Posterior cingulate gyrus (tissue), 11 donors: ENCODE data around the gene JAZF1.

Source experiments
- DNase-seq, 10 donors: peaks; one replicate each; pipeline versions ENCODE4 v3.0.0 to v3.0.0-alpha.2; 2020 to 2021; ENCODE audit warnings: mixed read lengths in 3 of 10
- intact Hi-C: fragments of 100-400 bp; cut with DNase I; formaldehyde crosslinking; loops from one replicate; pipeline ENCODE4 v1.15.1; 2023

JAZF1 gene

DNA sequence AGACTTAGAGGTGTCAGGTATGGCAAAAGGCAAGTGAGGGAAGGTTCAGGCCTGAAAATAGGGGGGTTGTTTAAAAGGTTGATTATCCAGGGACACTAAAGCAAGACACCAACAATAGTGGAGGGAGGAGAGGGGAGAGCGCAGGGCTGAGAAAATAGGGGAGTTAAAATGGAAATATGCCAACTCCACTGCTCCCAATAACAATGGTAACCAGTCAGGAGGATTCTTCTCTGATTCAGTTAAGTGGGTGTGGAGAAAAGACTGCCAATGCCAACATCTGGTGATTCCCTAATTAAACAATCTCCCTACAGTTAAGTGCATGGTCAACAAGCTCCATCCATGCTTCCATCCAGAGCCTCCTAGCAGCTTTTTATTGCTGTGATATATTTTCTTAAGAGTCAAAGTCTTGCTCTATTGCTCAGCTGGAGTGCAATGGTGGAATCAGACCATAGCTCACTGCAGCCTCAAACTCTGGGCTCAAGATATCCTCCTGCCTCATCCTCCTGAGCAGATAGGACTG, 183.3 kb downstream of the JAZF1 start:
- intact Hi-C loops = no loop called here
- no peak for DNase-seq

DNA sequence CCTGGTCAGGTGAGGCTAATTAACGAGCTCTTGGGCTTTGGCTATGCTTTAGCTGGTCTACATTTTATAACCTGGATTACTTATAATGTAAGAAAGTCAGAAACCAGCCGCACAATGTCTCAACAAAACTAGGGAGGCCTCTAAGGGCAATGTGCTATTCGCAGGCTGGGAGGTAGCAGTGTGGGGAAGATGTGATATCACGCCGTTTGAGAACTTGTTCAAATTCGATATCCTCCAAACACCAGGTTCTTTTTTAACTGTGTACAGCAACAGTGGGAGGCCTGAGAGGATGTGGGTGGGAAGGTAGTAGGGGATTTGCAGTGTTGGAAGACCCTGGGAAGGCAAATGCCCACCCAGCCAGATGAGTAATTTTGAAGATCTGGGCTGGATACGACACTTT, 184.5 kb downstream of the JAZF1 start:
- no peak for DNase-seq
- intact Hi-C loops = no loop called here

DNA sequence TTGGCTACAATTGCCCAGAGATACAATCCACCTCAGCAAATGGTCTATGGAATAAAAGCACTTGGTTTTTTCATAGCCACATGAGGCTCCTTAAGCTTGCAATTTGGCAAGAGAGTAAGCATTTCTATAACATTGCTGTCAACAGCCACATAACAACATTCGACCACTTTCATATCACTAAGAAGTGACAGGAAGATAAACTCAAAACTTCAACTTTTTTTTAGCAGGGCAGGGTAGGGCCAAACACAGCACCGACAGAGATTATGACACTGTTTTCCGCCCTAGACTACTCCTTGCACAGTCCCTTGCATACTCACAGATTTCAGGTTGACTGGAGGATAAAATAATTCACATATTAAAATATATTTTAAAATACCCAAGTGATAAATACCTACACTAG, 185.4 kb downstream of the JAZF1 start:
- intact Hi-C loops = no loop called here
- DNase-seq = no peak

DNA sequence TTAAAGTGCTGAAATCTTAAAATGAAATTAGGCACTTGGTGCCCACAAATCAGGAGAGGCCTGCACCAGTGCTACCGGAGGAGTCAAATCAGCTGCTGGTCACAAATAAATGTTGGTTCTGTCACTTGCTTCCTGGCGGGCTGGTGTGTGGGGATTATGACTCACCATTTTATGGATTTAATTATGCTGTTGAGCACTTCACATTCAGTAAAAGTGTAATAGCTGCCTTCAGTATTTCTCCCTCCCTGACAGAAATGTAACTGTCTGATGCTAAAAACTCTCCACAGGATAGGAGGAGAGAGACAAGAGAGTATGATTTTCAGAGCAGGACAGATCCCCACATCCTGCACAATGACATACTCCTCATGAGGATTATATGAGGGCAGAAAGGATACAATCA, 186.0 kb downstream of the JAZF1 start:
- intact Hi-C loops = no loop called here
- DNase-seq = no peak

DNA sequence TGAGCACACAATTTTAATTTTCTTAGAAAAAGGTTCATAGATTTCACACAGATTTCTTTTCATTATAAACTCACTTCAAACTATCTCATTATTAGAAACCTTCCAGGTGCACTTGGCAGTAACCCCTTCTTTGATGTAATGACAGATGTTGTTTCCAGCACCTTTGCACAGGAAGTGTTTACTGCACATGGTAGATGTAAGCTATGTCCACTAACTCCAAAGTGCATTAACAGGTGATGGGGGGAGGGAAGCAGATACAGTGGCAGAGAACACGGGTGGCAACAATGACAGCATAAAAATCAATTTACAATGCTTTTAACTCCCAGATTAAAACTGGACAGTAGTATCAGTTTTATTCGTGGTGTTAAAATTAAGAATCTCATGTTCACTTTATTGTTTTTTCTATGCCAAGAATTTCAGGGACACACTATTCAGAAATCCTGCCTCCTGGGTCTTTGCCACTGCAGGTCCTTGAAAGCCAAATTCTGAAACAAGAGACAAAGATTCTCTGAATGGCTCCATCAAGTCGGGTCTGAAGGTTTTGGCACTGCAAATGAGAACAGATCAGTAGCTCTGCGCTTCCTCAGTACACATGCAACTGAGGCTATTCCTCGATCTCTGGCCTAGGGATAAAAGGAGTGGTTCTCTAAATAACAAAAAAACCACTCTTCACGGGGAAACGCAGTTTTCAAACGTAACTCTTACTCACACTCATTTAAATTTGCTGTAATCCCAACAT, 187.7 kb downstream of the JAZF1 start:
- intact Hi-C loops = no loop called here
- DNase-seq = no peak

DNA sequence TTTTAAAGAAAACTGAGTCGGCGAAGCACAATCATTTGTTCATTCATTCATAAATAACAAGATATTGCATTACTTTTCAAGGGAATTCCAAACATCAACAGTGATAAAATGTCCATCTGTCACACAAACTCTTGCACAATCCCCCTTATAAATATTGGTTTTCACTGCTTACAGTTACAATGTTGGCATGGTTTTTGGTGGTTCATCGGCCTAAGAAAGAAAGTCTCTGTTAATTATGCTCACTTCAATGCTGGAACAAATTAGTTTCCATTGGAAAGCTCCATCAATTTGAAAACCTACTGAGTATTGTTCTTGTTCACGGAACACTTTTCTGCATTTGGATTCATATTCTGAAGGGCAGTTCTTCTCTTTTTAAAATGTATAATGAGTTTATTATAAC, 188.5 kb downstream of the JAZF1 start:
- DNase-seq = no peak
- intact Hi-C loops = no loop called here

DNA sequence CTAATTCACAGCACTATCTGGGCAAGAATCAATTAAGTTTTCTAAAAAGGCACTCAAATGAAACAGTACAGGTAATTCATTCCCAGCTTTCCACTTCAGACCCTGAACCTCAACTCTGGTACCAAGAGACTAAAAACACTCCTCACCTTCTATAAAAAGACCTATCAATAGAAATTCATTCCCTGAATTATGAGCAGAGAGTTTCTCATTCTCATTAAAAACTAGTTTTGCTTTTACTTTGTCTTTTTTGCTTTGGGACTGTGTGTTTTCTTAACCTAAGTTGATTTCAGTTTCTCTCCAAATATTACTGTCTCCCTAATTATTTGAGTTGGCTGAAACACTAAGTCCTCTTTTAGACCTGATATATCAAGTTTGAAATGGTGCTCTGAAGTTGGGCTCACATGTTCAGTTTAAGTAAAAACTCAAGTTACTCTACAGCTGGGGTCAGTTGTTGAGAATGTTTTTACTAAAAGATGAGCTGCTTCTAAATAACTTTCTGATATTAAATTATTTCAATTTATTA, 189.5 kb downstream of the JAZF1 start:
- intact Hi-C loops = no loop called here

DNA sequence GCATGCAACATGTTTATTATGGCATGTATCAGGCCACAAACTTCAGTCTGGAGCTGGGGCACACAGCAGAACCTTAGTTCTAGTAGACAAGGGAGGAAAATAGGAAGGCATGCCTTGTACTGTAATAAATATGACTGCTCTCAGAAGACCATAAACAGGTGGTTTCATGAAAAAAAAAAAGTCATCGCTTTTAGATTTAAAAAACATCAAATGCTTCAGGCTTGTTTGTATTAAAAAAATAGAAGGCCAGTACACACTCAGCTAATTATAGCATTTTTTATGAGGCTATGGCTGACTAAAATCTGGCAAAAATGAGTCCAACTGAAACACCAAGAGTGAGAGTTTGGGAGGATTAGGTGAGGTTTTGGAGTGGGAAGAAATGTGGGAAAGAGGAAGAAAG, 204.1 kb downstream of the JAZF1 start:
- DNase-seq = no peak
- intact Hi-C loops = no loop called here

More for the DNA sequence above, 189.5 kb downstream of the JAZF1 start:
- DNase-seq = no peak

DNA sequence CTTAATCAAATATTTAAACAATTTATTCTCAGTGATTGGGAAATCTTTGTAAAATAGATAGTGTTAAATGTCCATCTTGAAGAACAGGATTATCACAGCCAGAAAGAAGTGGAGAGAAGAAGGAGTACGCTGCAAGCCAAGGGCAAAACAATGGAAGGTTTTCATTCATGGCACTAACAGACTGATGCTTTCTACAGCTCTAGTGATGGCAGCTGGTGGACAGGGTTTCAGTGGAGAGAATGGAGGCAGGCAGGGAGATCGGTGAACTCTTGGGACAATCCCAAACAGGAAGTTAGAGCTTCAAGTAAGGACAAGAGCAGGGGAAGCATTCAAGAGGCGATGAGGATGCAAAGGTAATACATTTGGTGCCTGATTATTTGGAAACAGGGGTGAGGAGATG, 207.0 kb downstream of the JAZF1 start:
- intact Hi-C loops = no loop called here
- DNase-seq = peak in 1 of 10 donors; percentile 21

DNA sequence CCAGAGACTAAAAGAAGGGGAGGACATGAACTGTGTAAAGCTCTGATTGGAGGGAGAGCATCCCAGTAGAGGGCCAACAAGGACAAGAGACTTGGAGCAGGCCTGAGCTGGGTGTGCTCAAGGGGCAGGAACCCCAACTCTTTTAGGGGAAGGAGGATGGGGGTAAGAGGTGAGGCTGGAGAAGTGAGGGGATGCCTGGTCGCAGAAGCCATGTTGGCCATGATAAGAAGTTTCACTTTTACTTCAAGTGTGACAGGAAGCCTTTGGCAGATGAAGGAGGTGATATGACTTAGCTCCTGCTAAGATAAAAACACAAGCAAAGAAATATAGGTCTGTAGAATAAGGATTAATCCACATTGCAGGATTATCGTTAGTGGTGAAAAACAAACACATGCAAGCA, 208.3 kb downstream of the JAZF1 start:
- intact Hi-C loops = no loop called here
- no peak for DNase-seq

DNA sequence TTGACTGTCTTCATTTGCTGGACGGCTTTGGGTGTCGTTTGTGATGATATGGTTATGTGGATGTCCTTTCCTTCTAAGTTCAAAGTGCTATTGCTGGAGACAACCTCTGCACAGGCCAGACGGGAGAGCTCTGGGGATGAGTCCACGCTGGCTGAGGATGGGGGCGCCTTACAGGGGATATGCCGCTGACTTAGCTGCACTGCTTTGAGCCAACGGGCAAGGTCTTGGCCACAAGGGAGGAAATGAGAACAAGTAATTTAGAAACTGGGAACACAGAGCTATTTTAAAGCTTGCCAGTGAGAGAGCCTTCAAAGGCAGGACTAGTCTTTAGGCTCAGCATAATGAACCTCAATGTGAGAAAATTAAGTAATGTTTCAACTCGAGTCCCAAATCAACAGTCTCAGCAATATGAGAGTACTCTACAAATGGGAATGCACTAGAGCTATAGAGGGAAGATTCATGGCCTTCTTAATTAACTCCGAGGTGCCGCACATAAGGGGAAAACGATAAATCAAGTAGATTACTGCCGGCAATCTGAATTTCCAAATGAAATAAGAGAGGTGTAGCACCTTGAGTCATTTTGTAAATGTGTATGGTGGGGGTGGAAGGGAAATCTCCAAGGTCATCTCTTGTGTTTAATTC, 209.3 kb downstream of the JAZF1 start:
- no peak for DNase-seq
- intact Hi-C loops = no loop called here

DNA sequence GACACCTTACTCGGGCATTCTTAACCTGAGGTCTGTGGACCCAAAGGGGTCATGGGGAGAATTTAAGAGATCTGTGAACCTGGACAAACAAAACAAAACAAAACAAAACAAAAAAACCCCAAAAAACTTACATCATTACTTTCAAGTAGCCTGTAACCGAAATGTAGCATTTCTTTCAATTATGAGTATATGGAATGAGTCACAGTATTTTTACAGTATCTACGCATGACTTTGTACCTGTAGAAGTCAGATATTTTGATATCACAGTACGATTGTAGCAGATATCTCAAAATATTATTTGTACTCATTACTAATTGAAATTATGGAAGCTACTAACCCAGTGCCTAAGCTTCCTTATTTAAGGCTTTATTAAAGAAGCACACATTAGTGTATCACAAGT, 210.2 kb downstream of the JAZF1 start:
- intact Hi-C loops = no loop called here
- DNase-seq = no peak

DNA sequence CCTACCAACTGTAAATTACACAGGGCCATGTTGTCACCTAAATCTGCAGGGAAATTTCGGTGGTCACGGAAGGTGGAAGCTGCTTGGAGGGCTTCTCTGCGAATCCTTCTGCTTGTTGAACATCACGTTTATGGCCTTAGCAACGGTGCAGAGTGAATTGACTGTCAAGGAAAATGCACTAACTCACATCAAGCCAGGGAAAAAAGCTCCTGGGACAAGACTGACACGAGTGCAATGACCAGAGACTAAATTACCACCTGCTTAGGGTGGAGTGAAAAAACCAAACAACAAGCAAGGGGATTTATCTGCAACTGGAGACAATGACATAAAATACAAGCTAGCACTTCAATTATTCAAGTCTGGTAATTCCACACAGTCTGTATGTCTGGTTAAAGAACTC, 211.2 kb downstream of the JAZF1 start:
- DNase-seq = no peak
- intact Hi-C loops = no loop called here

DNA sequence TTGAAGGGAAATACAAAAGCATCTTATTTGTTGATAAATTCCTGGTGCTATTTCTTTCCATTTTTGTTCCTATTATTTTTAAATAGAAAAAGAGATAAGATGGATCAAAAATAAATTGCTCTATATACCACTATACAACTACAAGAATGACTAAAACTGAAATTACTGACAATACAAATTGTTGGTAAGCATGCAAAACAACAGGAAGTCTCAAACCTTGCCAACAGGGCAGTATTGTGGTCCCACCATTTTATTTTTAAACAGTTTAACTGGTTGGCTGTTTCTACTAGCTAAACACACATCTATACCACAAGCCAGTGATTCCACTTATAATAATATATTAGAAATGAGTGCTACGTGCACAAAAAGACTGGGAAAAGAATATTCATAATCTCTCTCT, 213.0 kb downstream of the JAZF1 start:
- intact Hi-C loops = no loop called here

DNA sequence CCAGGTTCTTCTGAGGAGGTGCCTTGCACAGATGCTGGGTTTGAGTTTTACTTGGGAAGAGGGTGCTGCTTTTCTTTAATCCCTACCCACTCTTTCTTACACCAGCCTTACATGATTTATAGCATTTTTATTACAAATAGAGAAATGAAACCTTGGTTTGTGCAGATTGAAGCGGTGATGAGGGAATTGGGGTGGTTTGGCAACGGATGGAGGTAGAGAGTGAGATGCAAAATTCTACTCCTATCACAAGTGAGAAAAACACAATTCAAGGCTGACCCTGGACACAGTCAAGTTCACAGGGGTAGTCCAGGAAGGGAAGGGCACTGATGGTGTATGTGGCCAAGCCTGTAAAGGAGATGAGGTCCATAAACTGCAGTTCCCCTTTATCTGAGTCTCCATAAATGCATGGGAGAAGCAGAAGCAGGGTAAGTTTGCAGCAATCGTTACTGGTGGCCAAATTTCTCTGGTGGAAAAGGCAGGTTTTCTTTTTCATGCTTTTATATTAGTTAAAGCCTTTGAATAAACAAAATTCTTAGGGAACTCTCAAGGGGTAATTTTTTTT, 214.3 kb downstream of the JAZF1 start:
- intact Hi-C loops = no loop called here

More for the DNA sequence above, 213.0 kb downstream of the JAZF1 start:
- no peak for DNase-seq

DNA sequence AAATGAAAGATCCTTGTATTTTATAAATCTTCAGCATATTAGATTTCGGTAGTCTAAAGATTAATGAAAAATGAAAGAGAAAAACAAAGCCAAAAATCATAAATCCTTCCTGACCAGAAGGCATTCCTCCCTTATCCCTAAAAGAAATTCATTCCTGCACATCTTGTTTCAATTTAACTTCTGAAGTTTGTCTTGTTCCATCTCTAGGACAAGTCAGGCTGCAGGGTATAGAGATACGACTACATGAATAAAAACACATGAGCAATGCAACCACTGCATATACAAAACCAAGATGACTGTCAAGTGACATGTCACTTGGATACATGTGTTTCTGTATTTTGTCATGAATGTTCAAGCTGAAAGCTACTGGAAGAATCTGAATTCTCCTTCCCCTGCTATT, 214.9 kb downstream of the JAZF1 start:
- no peak for DNase-seq
- intact Hi-C loops = no loop called here

More for the DNA sequence above, 214.3 kb downstream of the JAZF1 start:
- DNase-seq = no peak

DNA sequence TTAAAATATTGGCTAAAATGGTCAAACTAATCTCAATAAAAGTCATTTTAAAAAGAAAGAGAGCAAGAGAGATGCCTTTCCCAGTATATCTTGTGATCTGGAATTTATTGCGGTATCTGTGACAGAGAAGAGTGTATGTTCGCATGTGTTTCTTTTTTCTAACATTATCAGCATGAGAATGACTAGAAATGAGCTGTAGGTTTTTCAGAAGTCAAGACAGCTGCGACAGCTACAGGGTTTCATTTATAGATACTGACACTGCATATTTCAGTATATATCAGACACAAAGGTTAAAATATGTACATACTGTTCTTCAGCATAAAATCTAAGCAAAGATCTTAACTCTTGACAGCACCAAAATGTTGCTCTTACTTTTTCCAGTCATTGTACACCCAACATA, 215.8 kb downstream of the JAZF1 start:
- intact Hi-C loops = no loop called here
- no peak for DNase-seq

DNA sequence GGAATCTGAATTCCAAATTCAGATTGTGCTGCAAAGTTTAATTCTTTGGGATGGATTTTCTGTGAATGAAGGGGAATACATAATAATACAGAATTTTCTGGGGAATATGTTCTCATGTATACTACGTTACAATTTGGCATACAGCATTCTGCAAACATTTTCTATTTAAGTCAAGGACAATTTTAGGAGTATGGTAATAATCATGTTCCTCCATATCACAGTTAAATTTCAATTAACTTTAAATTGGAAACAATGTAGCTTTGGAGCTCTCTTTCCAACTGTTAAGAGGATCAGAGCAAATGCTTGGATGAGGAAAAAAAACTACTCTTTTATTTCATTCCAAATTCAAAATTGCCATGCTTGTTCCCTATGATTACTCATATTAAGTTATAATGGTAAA, 217.5 kb downstream of the JAZF1 start:
- intact Hi-C loops = no loop called here
- no peak for DNase-seq

DNA sequence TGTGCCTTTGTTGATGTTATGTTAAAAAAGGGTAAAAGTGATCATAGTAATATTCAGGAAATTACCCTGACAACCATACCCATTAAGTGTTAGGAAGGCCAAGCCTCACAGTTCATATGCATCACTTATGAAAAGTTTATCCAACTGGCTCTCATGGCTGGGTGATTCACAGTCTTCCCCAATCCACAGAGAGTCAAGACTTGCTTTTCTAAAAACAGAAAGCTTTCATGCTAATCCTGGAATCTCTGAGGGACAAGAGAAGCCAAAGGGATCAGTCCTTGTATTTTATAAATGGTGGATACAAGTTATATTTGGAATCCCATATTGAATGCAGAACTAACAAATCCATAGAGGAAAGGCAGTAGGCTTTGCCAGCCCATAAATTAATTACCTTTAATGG, 218.3 kb downstream of the JAZF1 start:
- DNase-seq = no peak
- intact Hi-C loops = no loop called here

DNA sequence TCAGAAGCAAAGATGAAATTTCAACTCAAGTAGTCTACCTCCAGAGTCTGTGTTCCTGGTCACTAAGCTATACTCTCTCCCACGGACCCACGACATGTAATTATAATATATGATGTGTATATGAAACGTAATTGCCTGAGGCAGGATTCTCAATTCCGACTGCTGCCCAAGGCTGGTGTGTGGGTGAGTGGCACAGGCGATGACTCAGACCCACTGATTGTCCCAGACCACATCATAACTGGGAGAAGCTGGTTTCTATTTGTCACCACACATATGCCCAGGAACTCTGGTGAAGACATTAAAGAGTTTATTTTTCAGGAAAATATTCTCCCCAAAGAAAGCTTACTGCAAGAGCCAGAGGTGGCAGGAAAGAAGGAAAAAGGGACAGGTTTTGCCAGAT, 219.3 kb downstream of the JAZF1 start:
- peak in 3 of 10 donors; percentile 75 to 89 (median 82) for DNase-seq

DNA sequence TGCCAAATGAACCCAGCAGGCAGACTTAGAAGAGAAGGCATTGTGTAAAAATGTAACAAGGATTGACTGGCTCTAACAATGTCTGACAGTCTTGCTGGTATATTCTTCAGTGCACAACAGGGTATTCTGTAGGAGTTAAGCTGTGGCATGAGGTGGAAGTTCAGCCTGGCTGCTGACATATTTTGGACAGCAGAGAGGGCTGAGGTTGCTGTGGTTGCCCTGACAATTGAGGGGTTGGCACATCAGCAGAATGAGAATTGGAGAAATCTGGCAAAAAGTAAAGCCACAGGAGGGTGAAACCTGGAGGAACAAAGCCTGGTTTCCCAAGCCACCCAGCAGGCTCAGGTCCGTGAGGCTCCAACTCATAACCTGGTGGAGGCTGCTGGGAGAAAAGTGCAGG, 220.2 kb downstream of the JAZF1 start:
- intact Hi-C loops = no loop called here
- no peak for DNase-seq

More for the DNA sequence above, 219.3 kb downstream of the JAZF1 start:
- intact Hi-C loops = no loop called here
